ENCODE results near the gene MAPT.
"Not testable (repeated sequence)": the region's sequence is repeated elsewhere in the genome, so short reads cannot be mapped to it uniquely, and the experiment has no call there.

Gene MAPT

GRCh38 chr17:45902892-45903346, 8.6 kb downstream of the MAPT start:
- no peak for DNase-seq

- DNase-seq, result no peak
These were observed 10.5 kb downstream of the MAPT start for GRCh38 chr17:45904866-45905265.

GRCh38 chr17:45905814-45906213, 11.5 kb downstream of the MAPT start:
- peak; percentile 31 for DNase-seq

- peak; percentile 83 for DNase-seq
These were observed 11.9 kb downstream of the MAPT start for GRCh38 chr17:45906237-45906636.

GRCh38 chr17:45906927-45907622, 12.7 kb downstream of the MAPT start:
- DNase-seq, result no peak

GRCh38 chr17:45907750-45908395, 13.5 kb downstream of the MAPT start:
- DNase-seq, result peak; percentile 47

- peak; percentile 47 for DNase-seq
These were observed 14.1 kb downstream of the MAPT start for GRCh38 chr17:45908460-45908859.

- DNase-seq, result no peak
These were observed 14.6 kb downstream of the MAPT start for GRCh38 chr17:45908935-45909334.

GRCh38 chr17:45910667-45911066, 16.3 kb downstream of the MAPT start:
- DNase-seq, result peak; percentile 45

GRCh38 chr17:45912319-45912718, 18.0 kb downstream of the MAPT start:
- no peak for DNase-seq

- DNase-seq, result not testable (repeated sequence)
These were observed 18.7 kb downstream of the MAPT start for GRCh38 chr17:45913030-45913429.

GRCh38 chr17:45914047-45914717, 19.8 kb downstream of the MAPT start:
- no peak for DNase-seq

- no peak for DNase-seq
These were observed 20.9 kb downstream of the MAPT start for GRCh38 chr17:45915263-45915662.

- DNase-seq, result no peak
These were observed 22.7 kb downstream of the MAPT start for GRCh38 chr17:45917081-45917480.

- DNase-seq, result no peak
These were observed 23.9 kb downstream of the MAPT start for GRCh38 chr17:45918241-45918745.

- DNase-seq, result no peak
These were observed 24.8 kb downstream of the MAPT start for GRCh38 chr17:45919136-45919535.

GRCh38 chr17:45920083-45920482, 25.7 kb downstream of the MAPT start:
- no peak for DNase-seq

- peak; percentile 35 for DNase-seq
These were observed 29.3 kb downstream of the MAPT start for GRCh38 chr17:45923511-45924268.

GRCh38 chr17:45924332-45924820, 30.0 kb downstream of the MAPT start:
- DNase-seq, result no peak

GRCh38 chr17:45925311-45925710, 31.0 kb downstream of the MAPT start:
- DNase-seq, result no peak

- no peak for DNase-seq
These were observed 32.9 kb downstream of the MAPT start for GRCh38 chr17:45927247-45927646.

GRCh38 chr17:45929344-45929743, 35.0 kb downstream of the MAPT start:
- no peak for DNase-seq

- DNase-seq, result no peak
These were observed 36.1 kb downstream of the MAPT start for GRCh38 chr17:45930420-45930951.

Data from NCI-H1694 treated with DMSO at 0.1 percent for 48 hours (cell line).